SK-N-SH (cell line): ENCODE data around the gene POU2AF1.

Experiments
- ELF1 ChIP-seq: IDR thresholded peaks from 2 replicates; pipeline ENCODE4 v1.4.0; 2012
- EP300 ChIP-seq, 2 experiments: IDR thresholded peaks; 2 replicates each; pipeline versions ENCODE4 v1.4.0 to v1.6.1; 2012; ENCODE audit warnings: borderline replicate concordance in 1 of 2, low read depth in 1 of 2, low read length in 1 of 2
- FOXM1 ChIP-seq: IDR thresholded peaks from 2 replicates; pipeline ENCODE4 v1.4.0; 2012; ENCODE audit warnings: low read depth, mild to moderate bottlenecking
- MXI1 ChIP-seq: IDR thresholded peaks from 2 replicates; pipeline ENCODE4 v1.6.1; 2012; ENCODE audit warnings: mild to moderate bottlenecking, low read depth, low read length, improper control_type of control experiment
- NRF1 ChIP-seq: IDR thresholded peaks from 2 replicates; pipeline ENCODE4 v1.6.1; 2012; ENCODE audit warnings: low read depth, mild to moderate bottlenecking, low read length
- RAD21 ChIP-seq: IDR thresholded peaks from 2 replicates; pipeline ENCODE4 v1.6.1; 2012; ENCODE audit warnings: mild to moderate bottlenecking, low read length
- RCOR1 ChIP-seq: fragments of 150-350 bp; IDR thresholded peaks from 2 replicates; pipeline ENCODE4 v1.6.1; 2017; ENCODE audit warnings: antibody characterized with exemption, low read length
- SIN3A ChIP-seq: IDR thresholded peaks from 2 replicates; pipeline ENCODE4 v1.6.1; 2012; ENCODE audit warnings: low read depth, mild to moderate bottlenecking, low read length, moderate library complexity, borderline replicate concordance
- SMC3 ChIP-seq: IDR thresholded peaks from 2 replicates; pipeline ENCODE4 v1.6.1; 2012; ENCODE audit warnings: low read depth, low read length, improper control_type of control experiment
- TAF1 ChIP-seq: IDR thresholded peaks from 2 replicates; pipeline ENCODE4 v1.6.1; 2012; ENCODE audit warnings: low read depth, mild to moderate bottlenecking, low read length, moderate library complexity, borderline replicate concordance
- YY1 ChIP-seq: IDR thresholded peaks from 2 replicates; pipeline ENCODE4 v1.4.0; 2012; ENCODE audit warnings: low read depth, mild to moderate bottlenecking
- TF ChIP-seq, protein P1 (sequence below): fragments of 200-600 bp; sonication (generic); IDR thresholded peaks from 2 replicates; pipeline ENCODE4 v1.6.1; 2017; ENCODE audit warnings: antibody characterized with exemption, mild to moderate bottlenecking, moderate library complexity

DNA sequence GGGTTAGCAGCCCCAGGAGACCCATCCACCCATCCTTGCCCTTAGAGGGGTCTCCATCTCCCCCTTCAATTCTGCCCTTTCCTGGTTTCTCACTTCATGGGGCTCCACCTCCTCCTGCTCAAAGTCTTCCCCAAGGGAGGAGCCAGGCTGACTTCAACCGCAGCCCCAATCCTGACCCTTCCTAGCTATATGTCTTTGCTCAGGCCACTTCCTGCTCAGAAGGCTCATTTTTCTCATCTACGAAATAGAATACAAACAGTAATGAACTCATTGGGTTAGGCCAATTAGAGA, 24.5 kb downstream of the POU2AF1 start:
- TF ChIP-seq RCOR1 = no peak
- TF ChIP-seq ELF1 = no peak
- TF ChIP-seq FOXM1 = no peak
- TF ChIP-seq, protein P1, sequence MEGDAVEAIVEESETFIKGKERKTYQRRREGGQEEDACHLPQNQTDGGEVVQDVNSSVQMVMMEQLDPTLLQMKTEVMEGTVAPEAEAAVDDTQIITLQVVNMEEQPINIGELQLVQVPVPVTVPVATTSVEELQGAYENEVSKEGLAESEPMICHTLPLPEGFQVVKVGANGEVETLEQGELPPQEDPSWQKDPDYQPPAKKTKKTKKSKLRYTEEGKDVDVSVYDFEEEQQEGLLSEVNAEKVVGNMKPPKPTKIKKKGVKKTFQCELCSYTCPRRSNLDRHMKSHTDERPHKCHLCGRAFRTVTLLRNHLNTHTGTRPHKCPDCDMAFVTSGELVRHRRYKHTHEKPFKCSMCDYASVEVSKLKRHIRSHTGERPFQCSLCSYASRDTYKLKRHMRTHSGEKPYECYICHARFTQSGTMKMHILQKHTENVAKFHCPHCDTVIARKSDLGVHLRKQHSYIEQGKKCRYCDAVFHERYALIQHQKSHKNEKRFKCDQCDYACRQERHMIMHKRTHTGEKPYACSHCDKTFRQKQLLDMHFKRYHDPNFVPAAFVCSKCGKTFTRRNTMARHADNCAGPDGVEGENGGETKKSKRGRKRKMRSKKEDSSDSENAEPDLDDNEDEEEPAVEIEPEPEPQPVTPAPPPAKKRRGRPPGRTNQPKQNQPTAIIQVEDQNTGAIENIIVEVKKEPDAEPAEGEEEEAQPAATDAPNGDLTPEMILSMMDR = no peak
- TF ChIP-seq SIN3A = no peak
- TF ChIP-seq TAF1 = no peak
- no peak for TF ChIP-seq EP300 (IDR thresholded peaks at IDR 0.05; ENCODE audit: borderline replicate concordance in 1 of 2, low read depth in 1 of 2, low read length in 1 of 2)
- no peak for TF ChIP-seq SMC3
- TF ChIP-seq NRF1 = no peak
- TF ChIP-seq RAD21 = no peak
- TF ChIP-seq MXI1 = no peak
- no peak for TF ChIP-seq YY1
